ENCODE measurements around the gene MCC.
"Not testable (repeated sequence)": the region's sequence is repeated elsewhere in the genome, so short reads cannot be mapped to it uniquely, and the experiment has no call there.

Gene MCC

GRCh38 chr5:113421693-113422092 lies 66.6 kb downstream of the MCC start:
- Histone ChIP-seq H3K9ac (ENCODE audit: low read depth, low read length) (no peak overlapping the region), H3K9me3 (ENCODE audit: insufficient read depth, low read depth, low read length) (no peaks in the 10 kb centered on the region), H3K27me3 (ENCODE audit: insufficient read depth, low read length) (no peaks in the 10 kb centered on the region), H3K4me1 (ENCODE audit: insufficient read depth, low read length) (no peaks in the 10 kb centered on the region), H3K27ac (ENCODE audit: low read depth, low read length) (no peak overlapping the region), H3K4me3 (ENCODE audit: low read length) (no peak overlapping the region), H3K36me3 (ENCODE audit: insufficient read depth, low read length) (no peaks in the 10 kb centered on the region)
- 81% methylated on average over 2 of the region's 2 CpGs for WGBS

- Histone ChIP-seq H3K4me3 (ENCODE audit: low read length) (no peak overlapping the region), H3K27ac (ENCODE audit: low read depth, low read length) (no peak overlapping the region), H3K9me3 (ENCODE audit: insufficient read depth, low read depth, low read length) (no peaks in the 10 kb centered on the region), H3K36me3 (ENCODE audit: insufficient read depth, low read length) (no peaks in the 10 kb centered on the region), H3K9ac (ENCODE audit: low read depth, low read length) (no peak overlapping the region), H3K27me3 (ENCODE audit: insufficient read depth, low read length) (no peaks in the 10 kb centered on the region), H3K4me1 (ENCODE audit: insufficient read depth, low read length) (no peaks in the 10 kb centered on the region)
- 92% methylated on average over 4 of the region's 6 CpGs for WGBS
These were observed 82.7 kb downstream of the MCC start for GRCh38 chr5:113405530-113405929.

- Histone ChIP-seq H3K4me3 (ENCODE audit: low read length) (no peak overlapping the region), H3K9me3 (ENCODE audit: insufficient read depth, low read depth, low read length) (no peaks in the 10 kb centered on the region), H3K36me3 (ENCODE audit: insufficient read depth, low read length) (no peaks in the 10 kb centered on the region), H3K27me3 (ENCODE audit: insufficient read depth, low read length) (no peaks in the 10 kb centered on the region), H3K9ac (ENCODE audit: low read depth, low read length) (no peak overlapping the region), H3K27ac (ENCODE audit: low read depth, low read length) (no peak overlapping the region), H3K4me1 (ENCODE audit: insufficient read depth, low read length) (no peaks in the 10 kb centered on the region)
- WGBS, result 85% methylated on average over 1 of the region's 2 CpGs
These were observed 84.0 kb downstream of the MCC start for GRCh38 chr5:113404269-113404668.

- not testable (repeated sequence) for H3K27me3 ChIP-seq (ENCODE audit: insufficient read depth, low read length); H3K9me3 ChIP-seq (ENCODE audit: insufficient read depth, low read depth, low read length)
- 79% methylated on average over 4 of the region's 4 CpGs for WGBS
These were observed 90.3 kb downstream of the MCC start for GRCh38 chr5:113397986-113398385.

GRCh38 chr5:113397046-113397445 lies 91.2 kb downstream of the MCC start:
- Histone ChIP-seq H3K4me1 (ENCODE audit: insufficient read depth, low read length) (no peaks in the 10 kb centered on the region), H3K4me3 (ENCODE audit: low read length) (no peak overlapping the region), H3K9ac (ENCODE audit: low read depth, low read length) (no peak overlapping the region), H3K36me3 (ENCODE audit: insufficient read depth, low read length) (no peaks in the 10 kb centered on the region), H3K27me3 (ENCODE audit: insufficient read depth, low read length) (no peaks in the 10 kb centered on the region), H3K27ac (ENCODE audit: low read depth, low read length) (no peak overlapping the region), H3K9me3 (ENCODE audit: insufficient read depth, low read depth, low read length) (no peaks in the 10 kb centered on the region)
- 78% methylated on average over 2 of the region's 3 CpGs for WGBS

More at GRCh38 chr5:113397986-113398385, 90.3 kb downstream of the MCC start:
- not testable (repeated sequence) for H3K36me3 ChIP-seq (ENCODE audit: insufficient read depth, low read length); H3K27ac ChIP-seq (ENCODE audit: low read depth, low read length); H3K9ac ChIP-seq (ENCODE audit: low read depth, low read length); H3K4me1 ChIP-seq (ENCODE audit: insufficient read depth, low read length); H3K4me3 ChIP-seq (ENCODE audit: low read length)

- no peak overlapping the region for H3K4me3 ChIP-seq (ENCODE audit: low read length)
- no peaks in the 10 kb centered on the region for H3K36me3 ChIP-seq (ENCODE audit: insufficient read depth, low read length)
- H3K4me1 ChIP-seq (ENCODE audit: insufficient read depth, low read length), result no peaks in the 10 kb centered on the region
- H3K27me3 ChIP-seq (ENCODE audit: insufficient read depth, low read length), result no peaks in the 10 kb centered on the region
- no peak overlapping the region for H3K27ac ChIP-seq (ENCODE audit: low read depth, low read length)
- no peaks in the 10 kb centered on the region for H3K9me3 ChIP-seq (ENCODE audit: insufficient read depth, low read depth, low read length)
- WGBS, result 90% methylated on average over 2 of the region's 2 CpGs
- H3K9ac ChIP-seq (ENCODE audit: low read depth, low read length), result no peak overlapping the region
These were observed 93.6 kb downstream of the MCC start for GRCh38 chr5:113394658-113395057.

- Histone ChIP-seq H3K36me3 (ENCODE audit: insufficient read depth, low read length) (no peaks in the 10 kb centered on the region), H3K9ac (ENCODE audit: low read depth, low read length) (no peak overlapping the region), H3K4me3 (ENCODE audit: low read length) (no peak overlapping the region), H3K27ac (ENCODE audit: low read depth, low read length) (no peak overlapping the region), H3K4me1 (ENCODE audit: insufficient read depth, low read length) (no peaks in the 10 kb centered on the region), H3K9me3 (ENCODE audit: insufficient read depth, low read depth, low read length) (no peaks in the 10 kb centered on the region), H3K27me3 (ENCODE audit: insufficient read depth, low read length) (no peaks in the 10 kb centered on the region)
- WGBS, result 100% methylated on average over 1 of the region's 1 CpG
These were observed 98.0 kb downstream of the MCC start for GRCh38 chr5:113390224-113390623.

- no peak overlapping the region for H3K4me3 ChIP-seq (ENCODE audit: low read length)
- no peaks in the 10 kb centered on the region for H3K36me3 ChIP-seq (ENCODE audit: insufficient read depth, low read length)
- H3K27me3 ChIP-seq (ENCODE audit: insufficient read depth, low read length), result no peaks in the 10 kb centered on the region
- 94% methylated on average over 4 of the region's 4 CpGs for WGBS
- no peak overlapping the region for H3K9ac ChIP-seq (ENCODE audit: low read depth, low read length)
- no peaks in the 10 kb centered on the region for H3K9me3 ChIP-seq (ENCODE audit: insufficient read depth, low read depth, low read length)
- no peak overlapping the region for H3K27ac ChIP-seq (ENCODE audit: low read depth, low read length)
- no peaks in the 10 kb centered on the region for H3K4me1 ChIP-seq (ENCODE audit: insufficient read depth, low read length)
These were observed 99.1 kb downstream of the MCC start for GRCh38 chr5:113389116-113389515.

GRCh38 chr5:113387844-113388243 lies 100.4 kb downstream of the MCC start:
- H3K4me1 ChIP-seq (ENCODE audit: insufficient read depth, low read length), result no peaks in the 10 kb centered on the region
- no peaks in the 10 kb centered on the region for H3K36me3 ChIP-seq (ENCODE audit: insufficient read depth, low read length)
- no peak overlapping the region for H3K9ac ChIP-seq (ENCODE audit: low read depth, low read length)
- H3K27ac ChIP-seq (ENCODE audit: low read depth, low read length), result no peak overlapping the region
- no peaks in the 10 kb centered on the region for H3K27me3 ChIP-seq (ENCODE audit: insufficient read depth, low read length)
- 94% methylated on average over 1 of the region's 2 CpGs for WGBS
- no peaks in the 10 kb centered on the region for H3K9me3 ChIP-seq (ENCODE audit: insufficient read depth, low read depth, low read length)
- H3K4me3 ChIP-seq (ENCODE audit: low read length), result no peak overlapping the region

GRCh38 chr5:113384782-113385285 lies 103.4 kb downstream of the MCC start:
- Histone ChIP-seq H3K27ac (ENCODE audit: low read depth, low read length) (no peak overlapping the region), H3K27me3 (ENCODE audit: insufficient read depth, low read length) (no peaks in the 10 kb centered on the region), H3K9ac (ENCODE audit: low read depth, low read length) (no peak overlapping the region), H3K4me3 (ENCODE audit: low read length) (no peak overlapping the region), H3K36me3 (ENCODE audit: insufficient read depth, low read length) (no peaks in the 10 kb centered on the region), H3K4me1 (ENCODE audit: insufficient read depth, low read length) (no peaks in the 10 kb centered on the region), H3K9me3 (ENCODE audit: insufficient read depth, low read depth, low read length) (no peaks in the 10 kb centered on the region)
- WGBS, result 91% methylated on average over 3 of the region's 4 CpGs

GRCh38 chr5:113382731-113383130 lies 105.5 kb downstream of the MCC start:
- Histone ChIP-seq H3K9ac (ENCODE audit: low read depth, low read length) (no peak overlapping the region), H3K4me3 (ENCODE audit: low read length) (no peak overlapping the region), H3K4me1 (ENCODE audit: insufficient read depth, low read length) (peaks cover 3% of the 10 kb centered on the region; the same call in 1 of the 2 replicates), H3K27ac (ENCODE audit: low read depth, low read length) (no peak overlapping the region), H3K27me3 (ENCODE audit: insufficient read depth, low read length) (no peaks in the 10 kb centered on the region), H3K36me3 (ENCODE audit: insufficient read depth, low read length) (no peaks in the 10 kb centered on the region), H3K9me3 (ENCODE audit: insufficient read depth, low read depth, low read length) (no peaks in the 10 kb centered on the region)
- WGBS, result 83% methylated on average over 1 of the region's 1 CpG

- Histone ChIP-seq H3K4me3 (ENCODE audit: low read length) (no peak overlapping the region), H3K27me3 (ENCODE audit: insufficient read depth, low read length) (no peaks in the 10 kb centered on the region), H3K27ac (ENCODE audit: low read depth, low read length) (no peak overlapping the region), H3K9ac (ENCODE audit: low read depth, low read length) (no peak overlapping the region), H3K9me3 (ENCODE audit: insufficient read depth, low read depth, low read length) (no peaks in the 10 kb centered on the region), H3K36me3 (ENCODE audit: insufficient read depth, low read length) (no peaks in the 10 kb centered on the region), H3K4me1 (ENCODE audit: insufficient read depth, low read length) (peaks cover 3% of the 10 kb centered on the region; the same call in 1 of the 2 replicates)
These were observed 106.5 kb downstream of the MCC start for GRCh38 chr5:113381791-113382190.
